NCI-H1930 (cell line): ENCODE measurements around the gene ATXN1L.
"Not testable (repeated sequence)": the region's sequence is repeated elsewhere in the genome, so short reads cannot be mapped to it uniquely, and the experiment has no call there.

ENCODE experiments used
- DNase-seq, 2 experiments: peaks; one replicate each; lab custom pipeline; 2025; lab: John Stamatoyannopoulos, UW

ATXN1L gene

DNA sequence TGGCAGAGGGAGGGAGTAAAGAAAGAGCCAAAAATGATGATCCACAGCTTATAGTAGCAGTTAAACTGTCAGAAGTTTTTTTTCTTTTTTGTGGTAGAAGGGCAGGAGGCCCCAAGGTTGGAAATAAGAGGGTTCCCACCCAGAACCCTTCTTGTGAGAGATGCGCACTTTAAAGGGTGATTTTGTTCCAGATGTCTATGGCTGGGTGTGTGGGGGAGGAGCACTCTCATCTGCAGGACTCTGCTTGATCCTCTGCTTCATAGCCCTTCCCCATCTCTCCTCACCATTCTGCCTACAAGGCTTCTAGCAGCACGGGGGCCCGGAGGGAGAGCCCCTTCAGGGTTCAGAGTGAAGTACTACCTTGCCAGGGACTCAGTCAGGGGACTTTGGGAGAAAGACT is 6.4 kb downstream of the ATXN1L start:
- no peak for DNase-seq

- no peak for DNase-seq
These were observed 6.8 kb downstream of the ATXN1L start for GRCh38 chr16:71852561-71852960.

- DNase-seq, result no peak
These were observed 7.6 kb downstream of the ATXN1L start for GRCh38 chr16:71853413-71853812.

- no peak for DNase-seq
These were observed 8.7 kb downstream of the ATXN1L start for GRCh38 chr16:71854369-71854948.

DNA sequence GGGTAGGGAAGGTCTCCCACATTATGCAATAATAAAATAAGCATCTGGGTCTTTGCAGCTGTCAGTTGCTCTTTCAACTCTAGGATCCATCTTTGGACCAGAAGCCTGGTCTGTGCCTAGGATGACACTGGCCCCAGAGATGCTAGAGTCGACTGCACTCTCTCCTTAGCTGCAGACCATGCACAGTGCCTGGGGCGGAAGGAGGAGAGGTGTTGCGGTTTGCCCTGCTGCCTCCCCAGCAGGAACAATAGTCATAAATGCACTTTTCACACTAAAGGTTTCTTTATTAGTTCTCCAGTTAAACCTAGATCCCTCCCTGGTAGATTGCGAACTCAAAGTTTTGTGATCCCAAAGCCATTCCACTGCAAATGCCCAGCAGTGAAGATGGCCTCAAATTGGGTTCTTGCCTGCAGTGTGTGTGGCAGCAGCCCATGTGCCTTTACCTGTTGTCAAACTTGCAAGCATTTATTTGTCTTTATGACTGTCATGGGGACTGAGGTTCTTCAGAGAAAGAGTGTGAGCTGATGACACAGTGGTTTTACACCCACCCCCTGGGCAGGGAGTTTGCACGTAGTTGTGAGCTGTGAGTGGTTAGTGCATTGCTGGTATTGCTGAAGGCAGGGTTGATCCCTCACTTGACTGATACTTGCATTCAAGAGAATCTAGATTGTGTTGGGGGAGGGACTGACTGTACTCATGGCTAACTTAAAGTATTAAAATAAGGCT is 10.3 kb downstream of the ATXN1L start:
- DNase-seq, result no peak

DNA sequence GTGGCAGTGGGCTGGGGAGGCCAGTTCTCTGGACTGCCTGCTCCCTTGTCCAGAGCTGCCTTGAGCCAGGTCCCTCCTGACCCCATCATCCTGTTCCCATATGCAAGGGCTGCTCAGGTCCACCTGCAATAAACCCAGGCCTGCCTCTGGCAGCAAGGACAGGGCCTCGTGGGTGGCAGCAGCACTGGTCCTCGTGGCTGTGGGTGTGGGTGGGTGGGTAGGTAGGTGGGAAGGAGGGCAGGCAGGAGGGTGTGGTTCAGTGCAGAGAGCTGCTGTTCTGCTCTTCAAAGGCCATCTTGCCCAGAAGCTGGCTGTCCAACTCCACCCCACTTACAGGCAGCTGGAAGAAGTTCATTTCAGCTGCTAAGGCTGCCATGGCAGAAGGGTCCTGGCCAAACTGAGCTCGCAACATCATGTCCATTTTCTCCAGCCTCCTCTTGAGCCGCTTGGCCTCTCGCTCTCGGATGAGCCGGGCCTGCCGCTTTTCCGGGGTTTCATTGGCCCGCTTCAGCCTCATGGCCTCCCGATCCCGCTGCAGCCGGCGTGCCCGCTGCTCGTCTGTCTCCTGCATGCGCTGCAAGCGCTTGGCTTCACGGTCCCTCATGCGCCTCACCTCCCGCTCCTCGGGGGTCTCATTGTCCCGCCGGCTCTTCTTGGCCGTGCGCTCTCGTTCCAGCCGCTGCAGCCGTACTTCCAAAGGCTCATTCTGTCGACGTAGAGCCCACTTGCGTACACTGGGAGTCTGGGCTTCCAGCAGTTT is 14.2 kb downstream of the ATXN1L start:
- DNase-seq, result no peak

GRCh38 chr16:71863995-71864394 is 18.2 kb downstream of the ATXN1L start:
- no peak for DNase-seq

DNA sequence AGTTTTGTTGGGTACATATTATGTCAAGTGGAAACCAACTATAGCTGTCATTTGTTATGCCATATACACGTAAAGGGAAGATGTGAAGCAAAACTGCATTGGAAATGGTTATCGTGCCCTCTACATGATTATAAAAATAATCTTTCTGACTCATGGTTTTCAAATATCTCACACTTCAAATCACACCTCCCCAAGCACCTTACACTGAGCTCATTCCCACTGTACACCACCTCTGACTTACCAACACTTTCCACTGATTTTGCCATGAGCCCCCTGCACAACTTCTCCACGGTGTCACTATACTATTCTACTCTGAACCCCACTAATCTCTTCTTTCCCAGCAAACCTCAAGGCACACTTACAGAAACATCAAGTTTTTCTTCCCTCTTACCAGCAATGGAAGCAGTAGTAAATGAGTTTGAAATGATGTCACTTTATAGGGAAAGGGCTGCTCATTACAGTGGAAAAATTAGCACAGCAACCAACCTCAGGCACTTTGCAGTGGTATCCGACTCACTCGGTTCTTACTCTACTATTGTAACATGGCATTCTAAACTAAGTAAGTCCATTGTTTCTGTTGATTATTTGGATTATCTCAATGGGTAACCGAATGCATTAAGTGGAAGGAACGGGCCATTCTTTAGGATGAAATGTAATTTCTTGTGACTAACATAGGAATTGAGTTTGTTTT is 19.5 kb downstream of the ATXN1L start:
- no peak for DNase-seq

GRCh38 chr16:71867175-71867574 is 21.4 kb downstream of the ATXN1L start:
- DNase-seq, result not testable (repeated sequence)

DNA sequence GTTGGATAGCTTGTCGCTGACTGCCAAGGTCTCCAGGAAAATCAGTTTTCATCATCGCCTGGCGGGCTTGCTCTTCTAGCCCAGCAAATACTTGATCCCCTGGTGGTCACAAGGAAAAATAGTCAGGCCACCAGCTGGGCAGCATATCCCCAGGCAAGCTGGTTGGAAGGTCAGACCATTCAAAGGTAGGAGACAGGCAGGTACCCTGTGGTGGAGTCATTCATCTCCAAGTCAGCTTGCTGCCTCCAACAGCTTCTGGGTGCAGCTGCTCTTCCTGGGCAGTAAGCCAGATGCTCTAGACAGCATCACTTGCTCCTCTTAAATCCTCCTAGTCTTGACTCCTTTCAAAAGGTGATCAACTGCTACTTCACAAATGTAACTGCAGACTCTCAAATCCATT is 22.2 kb downstream of the ATXN1L start:
- DNase-seq, result no peak

DNA sequence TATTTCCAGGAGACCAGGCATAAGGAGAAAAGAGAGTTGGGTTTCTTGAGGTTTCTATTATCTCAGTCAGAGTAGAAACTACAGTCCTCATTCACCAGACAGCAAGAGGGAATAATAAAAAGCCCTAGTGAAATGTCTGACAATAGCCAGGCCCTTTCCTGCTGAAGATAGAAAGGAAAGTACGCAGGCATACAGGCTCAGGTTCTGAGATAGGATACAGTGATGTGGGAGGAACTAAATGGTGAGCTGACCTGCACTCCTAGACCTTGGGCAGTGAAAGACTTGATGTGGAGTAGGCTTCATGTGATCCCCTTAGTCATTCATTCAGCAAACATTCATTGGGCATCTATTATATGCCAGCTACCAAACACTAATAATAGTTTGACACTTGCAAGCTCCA is 23.3 kb downstream of the ATXN1L start:
- no peak for DNase-seq

DNA sequence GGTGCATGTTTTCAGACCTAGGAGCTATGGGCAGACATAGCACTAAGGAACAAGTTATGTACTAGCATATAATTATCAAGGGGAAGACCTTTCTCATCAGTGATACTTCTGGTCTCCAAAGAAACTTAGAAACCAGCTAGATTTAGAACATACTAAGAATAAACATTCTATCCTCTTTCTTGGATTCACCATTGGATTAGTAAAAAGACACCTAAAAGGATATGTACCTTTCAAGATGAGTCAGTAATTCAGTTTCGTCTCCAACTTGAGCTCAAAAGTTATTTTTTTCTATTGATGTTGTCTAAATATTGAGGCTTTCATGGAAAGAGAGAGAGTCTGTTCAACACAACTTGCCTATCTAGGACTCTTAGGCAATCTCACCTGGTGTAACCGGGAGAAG is 25.0 kb downstream of the ATXN1L start:
- DNase-seq, result no peak

DNA sequence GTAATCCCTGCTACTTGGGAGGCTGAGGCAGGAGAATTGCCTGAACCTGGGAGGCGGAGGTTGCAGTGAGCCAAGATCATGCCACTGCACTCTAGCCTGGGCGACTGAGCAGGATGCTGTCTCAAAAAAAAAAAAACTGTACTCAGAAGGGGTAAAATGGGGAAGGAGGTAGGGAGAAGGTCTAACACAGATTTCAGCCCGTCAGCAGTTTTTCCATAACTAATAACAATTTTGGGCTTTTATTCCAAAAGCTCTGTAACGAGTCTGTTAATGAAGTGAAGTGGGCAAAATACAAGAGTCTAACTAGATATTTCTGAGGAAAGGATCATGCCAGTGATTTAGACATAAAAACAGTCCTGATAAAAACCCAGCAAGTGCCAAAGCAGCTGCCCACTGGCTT is 27.4 kb downstream of the ATXN1L start:
- no peak for DNase-seq

DNA sequence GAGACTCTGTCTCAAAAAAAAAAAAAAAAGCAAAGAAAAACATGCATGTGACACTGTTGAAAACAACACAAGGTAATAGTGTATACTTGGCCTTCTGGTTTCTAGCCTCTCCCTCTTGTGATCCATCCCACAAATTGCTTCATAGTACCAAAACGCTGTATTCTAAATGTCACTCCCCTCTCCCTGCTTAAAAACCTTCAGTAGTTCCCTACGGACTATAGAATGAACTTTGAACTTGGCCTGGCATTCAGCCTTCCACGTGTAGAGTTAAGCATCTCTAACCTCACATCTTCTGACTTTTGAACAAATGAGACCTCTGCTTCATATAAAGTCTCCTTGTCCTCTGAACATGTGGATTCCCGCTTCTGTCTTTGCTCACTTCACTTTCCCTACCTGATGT is 33.1 kb downstream of the ATXN1L start:
- DNase-seq, result no peak

- DNase-seq, result no peak
These were observed 34.4 kb downstream of the ATXN1L start for GRCh38 chr16:71880176-71880575.

- DNase-seq, result peak; percentile 19 to 52
These were observed 36.9 kb downstream of the ATXN1L start for GRCh38 chr16:71882505-71883167.

GRCh38 chr16:71883168-71883848 is 37.5 kb downstream of the ATXN1L start:
- DNase-seq, result peak in 1 of 2 experiments; percentile 29

DNA sequence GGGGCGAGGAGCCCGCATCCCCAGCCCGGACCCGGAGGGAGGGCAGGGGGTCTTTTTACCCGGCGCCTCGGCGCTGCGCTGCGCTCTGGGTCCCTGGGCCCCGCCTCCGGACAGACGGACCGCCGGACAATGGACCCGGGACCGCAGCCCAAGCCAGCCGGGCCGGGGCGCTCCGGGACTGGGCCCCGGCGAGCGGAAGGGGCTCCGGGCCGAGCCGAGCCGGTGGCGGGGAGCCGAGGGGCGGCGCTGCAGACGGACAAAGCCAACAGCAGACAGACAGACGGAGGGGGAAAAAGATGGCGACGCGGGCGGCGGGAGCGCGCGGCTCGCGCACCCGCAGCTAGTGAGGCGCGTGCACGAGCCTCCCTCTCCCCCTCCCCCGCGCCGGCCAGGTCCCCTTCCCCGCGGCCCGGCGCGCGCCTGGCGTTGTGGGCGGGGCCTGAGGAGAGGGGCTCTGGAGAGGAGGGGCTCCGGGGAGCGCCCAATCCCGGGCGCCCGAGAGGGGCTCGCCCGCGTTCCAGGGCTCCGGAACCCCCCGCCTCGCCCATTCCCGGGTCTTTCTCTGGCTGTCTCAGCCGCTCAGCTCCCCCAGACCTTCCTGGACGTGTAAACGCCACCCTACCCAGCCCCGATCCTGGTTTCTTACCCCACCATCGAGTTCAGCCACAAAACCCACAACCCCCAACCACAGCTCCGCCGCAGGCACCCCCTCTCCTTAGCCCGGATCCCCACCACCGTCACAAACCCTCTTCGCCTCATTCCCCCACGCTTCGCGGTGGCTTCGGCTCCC is 38.3 kb downstream of the ATXN1L start, which contains the start of gene ZNF821:
Gene ZNF821, minus strand, starts transcription at position 334 of the 790 bp plus-strand sequence. CDS start 4,236 bp downstream, outside the sequence.
- peak; percentile 40 to 69 for DNase-seq

DNA sequence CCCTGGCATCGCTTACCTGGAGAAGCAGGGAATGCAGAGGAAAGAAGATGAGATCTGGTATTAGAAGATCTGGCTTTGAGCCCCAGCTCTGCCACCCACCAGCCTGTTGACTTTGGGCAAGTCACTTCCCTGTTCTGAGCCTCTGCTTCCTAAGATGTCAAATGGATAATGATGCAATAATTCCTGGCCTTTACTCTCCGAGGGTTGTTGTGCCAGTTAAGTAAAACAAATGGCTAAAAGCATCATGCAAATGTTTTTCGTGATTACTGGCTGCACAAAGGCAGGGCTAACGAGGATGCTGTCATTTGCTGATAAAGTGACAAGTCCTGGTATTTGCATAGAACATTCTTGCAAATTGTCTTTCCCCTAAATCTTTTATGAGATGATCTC is 39.5 kb downstream of the ATXN1L start:
- no peak for DNase-seq

DNA sequence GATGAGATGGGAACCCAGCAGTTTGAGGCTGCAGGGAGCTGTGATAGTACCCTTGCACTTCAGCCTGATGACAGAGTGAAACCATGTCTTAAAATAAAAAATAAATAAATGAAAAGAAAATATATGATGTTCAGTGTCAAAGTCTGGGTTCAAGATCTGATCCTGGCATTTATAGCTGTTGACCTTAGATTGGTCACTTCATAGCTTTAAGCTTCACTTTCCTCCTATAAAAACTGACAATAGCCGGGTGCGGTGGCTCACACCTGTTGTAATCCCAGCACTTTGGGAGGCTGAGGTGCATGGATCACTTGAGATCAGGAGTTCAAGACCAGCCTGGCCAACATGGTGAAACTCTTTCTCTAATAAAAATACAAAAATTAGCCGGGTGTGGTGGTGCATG is 43.4 kb downstream of the ATXN1L start:
- no peak for DNase-seq

DNA sequence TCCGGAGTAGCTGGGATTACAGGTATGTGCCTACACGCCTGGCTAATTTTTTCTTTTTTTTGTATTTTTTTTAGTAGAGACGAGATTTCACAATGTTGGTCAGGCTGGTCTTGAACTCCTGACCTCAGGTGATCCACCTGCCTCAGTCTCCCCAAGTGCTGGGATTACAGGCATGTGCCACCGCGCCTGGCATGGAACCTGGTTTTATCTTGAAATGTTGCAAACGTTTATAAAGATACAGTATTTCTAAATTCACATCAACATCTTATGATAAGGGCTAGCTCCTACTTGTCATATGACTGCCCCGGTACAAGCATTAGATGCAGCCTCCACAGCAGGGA is 48.1 kb downstream of the ATXN1L start:
- DNase-seq, result no peak
